Stimulated activated naive CD4-positive, alpha-beta T cell treated with Interleukin-2 at 50 U/mL for 16 hours (primary cell): ENCODE results near the gene SH3PXD2A.
"Not testable (repeated sequence)": the region's sequence is repeated elsewhere in the genome, so short reads cannot be mapped to it uniquely, and the experiment has no call there.

Source experiments
- DNase-seq: peaks from one replicate; lab custom pipeline; 2025; lab: John Stamatoyannopoulos, UW

Gene SH3PXD2A

GRCh38 chr10:103765981-103766380, 89.4 kb downstream of the SH3PXD2A start:
- DNase-seq, result peak; percentile 66

GRCh38 chr10:103765168-103765567, 90.2 kb downstream of the SH3PXD2A start:
- DNase-seq, result no peak

- no peak for DNase-seq
Measured at GRCh38 chr10:103764296-103765088, 90.9 kb downstream of the SH3PXD2A start.

GRCh38 chr10:103763374-103764202, 91.8 kb downstream of the SH3PXD2A start:
- DNase-seq, result no peak

- DNase-seq, result no peak
Measured at GRCh38 chr10:103762916-103763315, 92.5 kb downstream of the SH3PXD2A start.

- no peak for DNase-seq
Measured at GRCh38 chr10:103762162-103762561, 93.2 kb downstream of the SH3PXD2A start.

GRCh38 chr10:103761075-103761920, 94.1 kb downstream of the SH3PXD2A start:
- DNase-seq, result no peak

GRCh38 chr10:103760233-103760632, 95.1 kb downstream of the SH3PXD2A start:
- DNase-seq, result not testable (repeated sequence)

- peak; percentile 34 for DNase-seq
Measured at GRCh38 chr10:103759100-103759781, 96.1 kb downstream of the SH3PXD2A start.

- no peak for DNase-seq
Measured at GRCh38 chr10:103758294-103758681, 97.1 kb downstream of the SH3PXD2A start.

GRCh38 chr10:103757531-103758293, 97.7 kb downstream of the SH3PXD2A start:
- DNase-seq, result peak; percentile 65

- DNase-seq, result no peak
Measured at GRCh38 chr10:103756277-103756869, 99.0 kb downstream of the SH3PXD2A start.

- DNase-seq, result no peak
Measured at GRCh38 chr10:103752680-103753248, 102.6 kb downstream of the SH3PXD2A start.

- no peak for DNase-seq
Measured at GRCh38 chr10:103751667-103752290, 103.6 kb downstream of the SH3PXD2A start.

- no peak for DNase-seq
Measured at GRCh38 chr10:103750836-103751235, 104.5 kb downstream of the SH3PXD2A start.

- no peak for DNase-seq
Measured at GRCh38 chr10:103749779-103750178, 105.6 kb downstream of the SH3PXD2A start.

GRCh38 chr10:103748020-103748419, 107.4 kb downstream of the SH3PXD2A start:
- peak; percentile 21 for DNase-seq

GRCh38 chr10:103747193-103747865, 108.0 kb downstream of the SH3PXD2A start:
- no peak for DNase-seq

- DNase-seq, result no peak
Measured at GRCh38 chr10:103746598-103746997, 108.8 kb downstream of the SH3PXD2A start.
